KMS-11 (cell line): ENCODE measurements around the gene RAD51B.

ENCODE experiments used
- H2AFZ ChIP-seq: fragments of 200-600 bp; sonication (generic); 2 replicates; pipeline ENCODE4 v1.6.1; 2016; ENCODE audit warnings: antibody characterized with exemption, mixed run types, low read depth
- H3K27ac ChIP-seq: fragments of 200-600 bp; sonication (generic); 2 replicates; pipeline ENCODE4 v1.6.1; 2016; ENCODE audit warnings: mild to moderate bottlenecking, mixed run types
- H3K27me3 ChIP-seq: fragments of 200-600 bp; sonication (generic); 2 replicates; pipeline ENCODE4 v1.6.1; 2017; ENCODE audit warnings: mild to moderate bottlenecking, low read depth, mixed run types, moderate library complexity; ENCODE audit not compliant: insufficient read depth
- H3K36me3 ChIP-seq: fragments of 200-600 bp; sonication (generic); 2 replicates; pipeline ENCODE4 v1.6.1; 2017; ENCODE audit warnings: mild to moderate bottlenecking, mixed run types; ENCODE audit not compliant: insufficient read depth
- H3K4me1 ChIP-seq: fragments of 200-600 bp; sonication (generic); 2 replicates; pipeline ENCODE4 v1.6.1; 2016; ENCODE audit warnings: mild to moderate bottlenecking, low read depth, mixed run types; ENCODE audit not compliant: poor library complexity, severe bottlenecking
- H3K4me2 ChIP-seq: fragments of 200-600 bp; sonication (generic); 2 replicates; pipeline ENCODE4 v1.7.0; 2016; ENCODE audit warnings: mild to moderate bottlenecking, mixed run types
- H3K4me3 ChIP-seq: fragments of 200-600 bp; sonication (generic); IDR thresholded peaks from 2 replicates; pipeline ENCODE4 v1.6.1; 2017; ENCODE audit warnings: low read depth, low read length, mixed read lengths; ENCODE audit not compliant: insufficient read depth
- H3K79me2 ChIP-seq: fragments of 200-600 bp; sonication (generic); 2 replicates; pipeline ENCODE4 v1.6.1; 2016; ENCODE audit warnings: low read depth, mixed run types; ENCODE audit not compliant: insufficient read depth
- H3K9ac ChIP-seq: fragments of 200-600 bp; sonication (generic); 2 replicates; pipeline ENCODE4 v1.6.1; 2016; ENCODE audit warnings: mild to moderate bottlenecking, mixed run types
- H4K20me1 ChIP-seq: fragments of 200-600 bp; sonication (generic); 2 replicates; pipeline ENCODE4 v1.6.1; 2016; ENCODE audit warnings: mild to moderate bottlenecking, mixed run types; ENCODE audit not compliant: insufficient read depth
- TF ChIP-seq, protein P1 (sequence below): fragments of 200-600 bp; sonication (generic); conservative IDR thresholded peaks from 2 replicates; pipeline ENCODE4 v1.6.1; 2017; ENCODE audit warnings: low read depth, mild to moderate bottlenecking, antibody characterized with exemption, low read length, moderate library complexity, mixed read lengths

The RAD51B gene

DNA sequence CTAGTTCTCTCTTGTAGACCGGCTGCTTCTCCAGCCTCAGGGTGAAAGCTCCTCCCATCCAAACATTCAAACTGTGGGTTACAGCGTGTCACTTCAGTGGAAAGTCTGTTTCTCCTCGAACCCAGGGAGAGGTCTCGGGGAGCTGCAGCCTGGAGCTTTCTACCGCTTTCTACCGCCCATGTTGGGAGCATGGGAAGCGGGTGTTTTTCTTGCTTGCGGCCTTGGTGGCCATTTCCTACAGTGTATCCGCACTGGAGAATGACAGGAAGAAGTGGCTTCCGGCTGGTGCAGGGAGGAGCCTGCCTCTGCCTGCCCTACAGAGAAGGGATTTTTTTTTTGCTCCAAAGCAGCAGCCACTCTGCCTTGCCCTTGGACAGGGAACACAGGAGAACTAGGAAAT lies 952.1 kb downstream of the RAD51B start:
- H3K9ac ChIP-seq: no peak overlapping the region
- TF ChIP-seq, protein P1, sequence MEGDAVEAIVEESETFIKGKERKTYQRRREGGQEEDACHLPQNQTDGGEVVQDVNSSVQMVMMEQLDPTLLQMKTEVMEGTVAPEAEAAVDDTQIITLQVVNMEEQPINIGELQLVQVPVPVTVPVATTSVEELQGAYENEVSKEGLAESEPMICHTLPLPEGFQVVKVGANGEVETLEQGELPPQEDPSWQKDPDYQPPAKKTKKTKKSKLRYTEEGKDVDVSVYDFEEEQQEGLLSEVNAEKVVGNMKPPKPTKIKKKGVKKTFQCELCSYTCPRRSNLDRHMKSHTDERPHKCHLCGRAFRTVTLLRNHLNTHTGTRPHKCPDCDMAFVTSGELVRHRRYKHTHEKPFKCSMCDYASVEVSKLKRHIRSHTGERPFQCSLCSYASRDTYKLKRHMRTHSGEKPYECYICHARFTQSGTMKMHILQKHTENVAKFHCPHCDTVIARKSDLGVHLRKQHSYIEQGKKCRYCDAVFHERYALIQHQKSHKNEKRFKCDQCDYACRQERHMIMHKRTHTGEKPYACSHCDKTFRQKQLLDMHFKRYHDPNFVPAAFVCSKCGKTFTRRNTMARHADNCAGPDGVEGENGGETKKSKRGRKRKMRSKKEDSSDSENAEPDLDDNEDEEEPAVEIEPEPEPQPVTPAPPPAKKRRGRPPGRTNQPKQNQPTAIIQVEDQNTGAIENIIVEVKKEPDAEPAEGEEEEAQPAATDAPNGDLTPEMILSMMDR: no peak
- no peaks in the 10 kb centered on the region for H3K4me1 ChIP-seq
- no peaks in the 10 kb centered on the region for H3K27me3 ChIP-seq
- no peak overlapping the region for H3K4me3 ChIP-seq
- no peak overlapping the region for H3K4me2 ChIP-seq
- H3K27ac ChIP-seq: no peak overlapping the region
- no peak overlapping the region for H2AFZ ChIP-seq
- H4K20me1 ChIP-seq: no peaks in the 10 kb centered on the region
- no peaks in the 10 kb centered on the region for H3K79me2 ChIP-seq
- H3K36me3 ChIP-seq: no peaks in the 10 kb centered on the region

DNA sequence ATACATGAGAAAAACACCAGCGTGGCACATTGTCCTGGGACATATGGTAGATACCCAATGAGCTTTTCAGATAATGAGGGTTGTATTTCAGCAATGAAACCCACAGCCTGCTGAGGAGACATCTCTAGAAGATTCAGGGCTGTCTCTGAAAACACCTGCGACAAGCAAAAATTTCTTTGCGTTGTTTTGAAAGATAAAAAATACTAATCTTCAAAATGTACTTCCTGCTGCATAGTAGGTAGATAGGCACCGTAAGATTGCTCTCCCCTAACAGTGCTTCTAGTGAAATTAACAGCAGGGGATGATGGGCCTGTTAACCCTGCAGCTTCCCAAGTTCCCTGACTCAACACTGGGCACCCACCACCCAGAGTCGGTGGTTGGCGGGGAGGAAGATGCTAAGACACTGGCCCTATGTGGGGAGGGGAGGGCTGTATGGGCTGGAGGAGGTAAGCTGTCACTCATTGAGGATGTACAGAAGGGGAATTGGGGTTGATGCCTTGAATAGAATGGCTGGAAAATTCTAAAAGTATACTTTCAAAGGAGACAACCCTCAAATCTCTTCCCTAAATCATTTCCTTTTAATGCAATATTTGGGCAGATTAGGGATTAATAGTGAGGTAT lies 953.3 kb downstream of the RAD51B start:
- no peak overlapping the region for H3K9ac ChIP-seq
- no peak overlapping the region for H3K4me3 ChIP-seq

DNA sequence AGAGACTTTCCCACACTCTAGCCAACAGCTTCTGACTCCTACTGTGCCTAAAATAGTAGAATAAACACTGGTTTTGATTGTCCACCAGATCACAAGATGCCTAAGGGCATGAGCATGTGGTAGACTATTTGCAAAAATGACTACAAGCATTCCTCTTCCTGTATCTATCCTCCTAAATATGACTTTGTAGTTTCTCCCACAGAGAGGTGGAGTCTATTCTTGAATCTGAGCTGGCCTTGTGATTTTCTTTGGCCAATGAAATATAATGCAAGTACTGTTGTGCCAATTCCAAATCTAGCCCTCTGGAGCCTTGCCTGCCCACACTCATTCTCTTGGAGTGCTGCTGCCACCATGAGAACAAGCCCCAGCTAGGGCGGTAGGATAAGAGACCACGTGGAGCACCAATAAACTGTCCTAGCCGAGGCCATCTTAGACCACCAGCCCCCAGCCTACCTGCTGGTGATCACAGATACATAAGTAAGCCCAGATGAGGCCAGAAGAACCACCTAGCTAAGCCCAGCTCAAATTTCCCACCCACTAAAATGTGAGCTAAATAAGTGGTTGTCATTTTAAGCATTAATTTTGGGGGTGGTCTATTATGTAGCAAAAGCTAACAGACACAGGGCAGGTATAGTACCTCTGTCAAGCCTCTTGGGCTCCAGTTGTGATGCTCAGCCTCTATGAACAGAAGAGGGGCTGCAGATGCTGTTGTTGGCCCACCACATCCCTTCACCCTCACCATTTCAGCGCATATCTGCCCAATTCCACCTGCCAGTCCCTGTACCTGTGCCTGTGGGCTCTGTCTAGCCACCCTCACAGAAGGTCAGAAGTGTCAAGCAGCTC lies 955.4 kb downstream of the RAD51B start:
- Histone ChIP-seq H3K4me3 (no peak overlapping the region), H3K27me3 (no peaks in the 10 kb centered on the region), H2AFZ (no peak overlapping the region), H3K4me2 (no peak overlapping the region), H3K79me2 (no peaks in the 10 kb centered on the region), H3K36me3 (no peaks in the 10 kb centered on the region), H3K27ac (no peak overlapping the region), H3K9ac (no peak overlapping the region), H3K4me1 (no peaks in the 10 kb centered on the region), H4K20me1 (no peaks in the 10 kb centered on the region)
- TF ChIP-seq, protein P1: no peak

More for the DNA sequence above, 953.3 kb downstream of the RAD51B start:
- Histone ChIP-seq H3K27me3 (no peaks in the 10 kb centered on the region), H4K20me1 (no peaks in the 10 kb centered on the region), H3K79me2 (no peaks in the 10 kb centered on the region), H3K4me2 (no peak overlapping the region), H3K4me1 (no peaks in the 10 kb centered on the region), H2AFZ (no peak overlapping the region), H3K36me3 (no peaks in the 10 kb centered on the region), H3K27ac (no peak overlapping the region)
- TF ChIP-seq, protein P1: no peak

DNA sequence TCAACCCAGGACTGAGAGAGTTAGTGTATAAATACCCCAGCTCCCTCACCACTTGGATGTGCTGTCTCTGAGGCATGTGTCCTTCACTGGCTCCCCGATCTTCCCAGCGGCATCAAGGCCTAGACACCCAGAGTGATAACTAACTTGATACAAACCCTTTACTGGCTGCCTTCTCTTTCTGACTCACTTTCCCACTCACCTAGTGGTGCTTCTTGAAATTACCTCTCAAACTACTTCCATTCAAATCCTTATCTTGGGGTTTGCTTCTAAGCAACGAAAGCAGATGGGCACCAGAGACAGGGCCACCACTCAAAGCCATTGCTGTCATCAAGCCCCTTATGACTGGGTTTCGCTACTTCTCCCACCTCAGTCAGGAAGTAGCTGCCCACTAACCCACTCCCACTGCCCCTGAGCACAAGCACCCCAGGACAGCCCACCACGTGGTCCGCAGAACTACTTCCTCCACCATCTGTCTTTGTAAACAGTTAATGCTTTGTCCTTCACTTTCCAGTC lies 956.1 kb downstream of the RAD51B start:
- H3K4me1 ChIP-seq: no peaks in the 10 kb centered on the region

More for the DNA sequence above, 956.1 kb downstream of the RAD51B start:
- no peaks in the 10 kb centered on the region for H3K79me2 ChIP-seq
- H3K4me2 ChIP-seq: no peak overlapping the region
- TF ChIP-seq, protein P1: no peak
- H3K27ac ChIP-seq: no peak overlapping the region
- H3K27me3 ChIP-seq: no peaks in the 10 kb centered on the region
- no peaks in the 10 kb centered on the region for H3K36me3 ChIP-seq
- no peaks in the 10 kb centered on the region for H4K20me1 ChIP-seq
- H3K4me3 ChIP-seq: no peak overlapping the region
- H3K9ac ChIP-seq: no peak overlapping the region
- no peak overlapping the region for H2AFZ ChIP-seq
